ENCODE results near the gene NCK2. TPM values are rescaled to one million over a fixed set of nuclear protein-coding genes. Genes with fewer than 3 reads are reported as not detected.

Gene NCK2
- total RNA-seq, 1 experiment from 2014 or later, result 49.2 TPM

DNA sequence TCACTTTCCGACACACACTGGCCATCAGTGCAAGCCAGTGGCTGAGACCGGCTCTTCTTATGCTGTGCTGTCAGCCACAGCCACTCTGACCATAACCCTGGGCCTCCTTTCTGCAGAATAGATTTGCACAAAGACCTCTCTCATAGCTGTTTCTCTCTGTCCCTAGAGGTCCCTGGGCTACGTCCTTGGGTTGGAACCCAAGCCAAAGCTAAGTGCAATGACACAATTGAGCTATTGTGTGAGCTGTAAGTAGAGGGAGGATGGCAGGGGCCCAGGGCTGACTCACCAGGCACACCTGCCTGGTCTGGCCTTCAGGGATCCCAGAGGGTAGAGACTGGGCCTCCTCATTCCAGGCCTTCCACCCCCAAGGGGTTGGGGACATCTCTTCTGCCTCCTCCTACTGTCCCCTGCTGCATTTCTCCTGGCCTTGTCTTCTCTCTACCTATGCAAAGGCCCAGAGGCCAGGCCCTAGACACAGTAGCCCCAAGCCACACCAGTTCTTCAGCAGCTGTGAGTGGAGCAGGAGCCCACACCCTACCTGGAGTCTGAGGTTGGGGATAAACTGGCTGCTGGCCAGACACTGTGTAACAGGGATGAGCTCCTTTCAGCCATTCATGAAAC, 174.6 kb downstream of the NCK2 start:
- no peak overlapping the region for H2BK12ac ChIP-seq (ENCODE audit: insufficient read length, low read depth, low read length)
- no peak overlapping the region for H3K56ac ChIP-seq (ENCODE audit: insufficient read length, low read depth, low read length)
- no peaks in the 10 kb centered on the region for H3K79me2 ChIP-seq (ENCODE audit: insufficient read depth, low read length)
- H3K27ac ChIP-seq (ENCODE audit: insufficient read length, low read depth, low read length), result no peak overlapping the region
- no CpG with 5 or more reads among the region's 3 CpGs for WGBS (ENCODE audit: extremely low coverage, insufficient read length, low lambda C conversion rate)
- peaks cover 0 to 4% (median 1%) of the 10 kb centered on the region in 3 experiments; a peak in 2 of 7 replicates for H3K36me3 Mint-ChIP-seq (ENCODE audit: insufficient read depth in 1 of 3, low read depth in 3 of 3)
- H3K4me2 ChIP-seq (ENCODE audit: insufficient read depth, insufficient read length, low read length), result no peak overlapping the region
- H3K23me2 ChIP-seq (ENCODE audit: insufficient read length, low read depth, low read length, poor library complexity, severe bottlenecking), result no peaks in the 10 kb centered on the region
- no peak overlapping the region for H3K9ac ChIP-seq (ENCODE audit: extremely low read depth, insufficient read length, low read length)
- no peak overlapping the region for H4K5ac ChIP-seq (ENCODE audit: insufficient read length, low read depth, low read length)
- TF ChIP-seq, protein P1, sequence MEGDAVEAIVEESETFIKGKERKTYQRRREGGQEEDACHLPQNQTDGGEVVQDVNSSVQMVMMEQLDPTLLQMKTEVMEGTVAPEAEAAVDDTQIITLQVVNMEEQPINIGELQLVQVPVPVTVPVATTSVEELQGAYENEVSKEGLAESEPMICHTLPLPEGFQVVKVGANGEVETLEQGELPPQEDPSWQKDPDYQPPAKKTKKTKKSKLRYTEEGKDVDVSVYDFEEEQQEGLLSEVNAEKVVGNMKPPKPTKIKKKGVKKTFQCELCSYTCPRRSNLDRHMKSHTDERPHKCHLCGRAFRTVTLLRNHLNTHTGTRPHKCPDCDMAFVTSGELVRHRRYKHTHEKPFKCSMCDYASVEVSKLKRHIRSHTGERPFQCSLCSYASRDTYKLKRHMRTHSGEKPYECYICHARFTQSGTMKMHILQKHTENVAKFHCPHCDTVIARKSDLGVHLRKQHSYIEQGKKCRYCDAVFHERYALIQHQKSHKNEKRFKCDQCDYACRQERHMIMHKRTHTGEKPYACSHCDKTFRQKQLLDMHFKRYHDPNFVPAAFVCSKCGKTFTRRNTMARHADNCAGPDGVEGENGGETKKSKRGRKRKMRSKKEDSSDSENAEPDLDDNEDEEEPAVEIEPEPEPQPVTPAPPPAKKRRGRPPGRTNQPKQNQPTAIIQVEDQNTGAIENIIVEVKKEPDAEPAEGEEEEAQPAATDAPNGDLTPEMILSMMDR (conservative IDR thresholded peaks at IDR 0.05), result no peak
- peaks cover 3 to 4% of the 10 kb centered on the region in 2 experiments; a peak in 4 of 5 replicates for H3K9me3 Mint-ChIP-seq
- no peak overlapping the region for H2BK20ac ChIP-seq (ENCODE audit: low read depth, low read length, poor library complexity, severe bottlenecking)
- H3K27me3 ChIP-seq (ENCODE audit: insufficient read depth, low read length), result no peaks in the 10 kb centered on the region
- H2AK5ac ChIP-seq (ENCODE audit: insufficient read length, low read length), result no peak overlapping the region
- no peak overlapping the region for H2BK15ac ChIP-seq (ENCODE audit: low read depth, low read length)
- H3K4me3 Mint-ChIP-seq, result no peak overlapping the region
- H3T11ph ChIP-seq (ENCODE audit: low read length), result no peak overlapping the region
- H3K9me3 ChIP-seq (ENCODE audit: control insufficient read depth, low read depth, low read length), result no peaks in the 10 kb centered on the region
- H2AFZ ChIP-seq (ENCODE audit: low read length), result no peak overlapping the region
- peaks cover 3% of the 10 kb centered on the region for H3K27me3 Mint-ChIP-seq (ENCODE audit: low read depth)
- H2BK5ac ChIP-seq (ENCODE audit: insufficient read length, low read length), result no peak overlapping the region
- no peak overlapping the region for H3K18ac ChIP-seq (ENCODE audit: insufficient read length, low read depth, low read length)
- H3K23ac ChIP-seq (ENCODE audit: insufficient read length, low read depth, low read length), result no peak overlapping the region
- no peak overlapping the region for H4K91ac ChIP-seq (ENCODE audit: insufficient read length, low read depth, low read length)
- no peak overlapping the region for H4K8ac ChIP-seq (replicated peaks; ENCODE audit: insufficient read length, low read depth, low read length)
- H4K20me1 ChIP-seq (ENCODE audit: control insufficient read depth, insufficient read depth, insufficient read length), result no peaks in the 10 kb centered on the region
- H3K4ac ChIP-seq (ENCODE audit: low read depth, low read length), result no peak overlapping the region
- no peak for DNase-seq
- H3K14ac ChIP-seq (ENCODE audit: insufficient read depth, low read length), result no peak overlapping the region; the same call in 1 of the 2 replicates
- no peaks in the 10 kb centered on the region; a peak in 1 of 4 replicates for H3K4me1 Mint-ChIP-seq
- H3K4me1 ChIP-seq (ENCODE audit: insufficient read depth, low read length), result no peaks in the 10 kb centered on the region
- H2BK120ac ChIP-seq (ENCODE audit: low read depth, low read length, poor library complexity, severe bottlenecking), result no peak overlapping the region
- no peaks in the 10 kb centered on the region for H3K79me1 ChIP-seq (ENCODE audit: insufficient read depth, low read depth, low read length, poor library complexity, severe bottlenecking)
- H3K27ac Mint-ChIP-seq, result peak overlapping the region in 1 of 3 experiments; percentile 19; a peak in 1 of 7 replicates
